NCI-H748 (cell line): ENCODE data around the gene CYTH3.

Experiments
- DNase-seq: peaks from one replicate; lab custom pipeline; 2025; ENCODE audit not compliant: unreplicated experiment; lab: John Stamatoyannopoulos, UW

The CYTH3 gene

DNA sequence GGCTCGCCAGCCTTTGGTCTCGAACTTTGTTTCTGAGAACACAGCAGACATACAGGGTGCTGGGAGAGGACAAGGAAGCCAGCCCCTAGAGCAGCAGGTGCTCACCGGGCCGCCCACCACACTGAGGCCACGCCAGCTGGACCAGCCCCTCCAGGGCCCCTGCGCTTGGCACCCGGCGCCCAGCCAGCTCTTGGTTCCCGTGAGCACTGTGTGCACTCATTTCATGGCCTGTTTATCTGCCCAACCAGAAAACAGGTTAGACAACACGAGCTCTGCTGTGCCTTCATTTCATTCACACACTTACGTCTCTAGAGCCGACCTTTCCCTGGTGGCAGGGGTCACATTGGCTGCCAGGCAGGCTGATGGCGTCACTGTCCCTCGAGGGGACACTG, 104.0 kb downstream of the CYTH3 start:
- no peak for DNase-seq

DNA sequence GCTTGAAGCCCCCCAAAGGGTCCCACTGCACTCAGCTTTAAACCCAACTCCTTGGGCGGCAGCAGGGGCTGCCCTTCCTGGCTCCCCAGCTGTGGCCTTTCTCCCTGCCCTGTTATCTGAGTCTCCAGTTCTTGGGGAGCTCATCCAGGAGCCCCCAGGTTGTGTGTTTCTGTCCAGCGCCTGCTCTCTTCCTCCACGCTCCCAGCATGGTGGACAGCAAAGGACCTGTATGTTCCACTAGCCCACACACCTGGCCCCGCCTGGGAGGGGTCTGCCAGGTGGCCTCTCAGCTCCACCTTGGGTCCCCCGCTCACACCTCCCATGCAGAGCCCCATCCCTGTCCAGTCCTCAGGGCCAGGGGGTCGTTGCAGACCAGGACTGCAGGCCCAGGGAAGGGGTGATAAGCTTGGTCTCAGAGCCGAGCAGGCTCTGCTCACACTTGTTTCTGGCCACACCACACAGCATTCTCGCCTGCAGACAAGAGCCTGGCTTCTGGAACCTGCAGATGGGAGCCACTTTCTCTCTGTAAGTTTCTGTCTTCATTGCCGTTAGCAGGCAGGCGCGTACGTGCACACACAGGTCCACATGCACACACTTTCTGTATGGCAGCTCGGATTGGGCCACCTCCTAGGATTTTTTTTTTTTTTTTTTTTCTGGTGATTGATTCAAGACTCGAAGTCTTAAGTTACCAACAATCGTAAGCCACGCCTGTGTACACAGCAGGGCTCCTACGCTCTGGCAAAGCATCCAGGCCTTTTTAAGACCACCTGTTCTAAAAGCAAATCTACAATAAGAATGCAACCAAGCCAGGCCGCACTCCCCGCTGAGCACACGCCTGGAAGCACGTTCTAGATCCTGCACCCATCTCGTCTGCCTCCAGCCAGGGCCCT, 104.6 kb downstream of the CYTH3 start:
- DNase-seq, result peak; percentile 6

DNA sequence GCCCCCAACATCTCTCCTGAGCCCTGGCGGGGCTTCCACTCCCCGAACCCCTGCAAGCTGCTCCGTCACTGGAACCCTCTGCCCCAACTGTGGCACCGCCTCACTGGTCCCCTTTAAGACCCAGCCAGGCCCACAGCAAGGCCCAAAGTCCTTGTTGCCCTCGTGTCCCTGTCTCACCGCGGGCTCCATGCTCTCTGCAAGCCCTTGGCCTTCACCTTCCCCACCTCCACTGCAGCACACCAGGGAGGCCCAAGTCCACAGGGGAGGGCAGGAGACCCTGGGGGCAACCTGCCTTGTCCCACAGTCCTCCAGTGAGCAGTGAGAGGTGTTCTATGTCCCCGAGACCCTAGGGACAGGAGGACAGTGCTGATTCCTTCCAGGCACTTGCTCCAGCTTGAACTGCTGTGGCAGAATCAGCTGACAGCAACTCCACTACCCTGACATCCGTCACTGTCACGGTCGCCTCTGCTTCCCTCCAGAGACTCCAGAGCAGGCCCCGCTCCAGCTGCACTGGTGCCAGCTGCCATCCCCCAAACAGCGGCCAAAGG, 105.3 kb downstream of the CYTH3 start:
- DNase-seq, result no peak

DNA sequence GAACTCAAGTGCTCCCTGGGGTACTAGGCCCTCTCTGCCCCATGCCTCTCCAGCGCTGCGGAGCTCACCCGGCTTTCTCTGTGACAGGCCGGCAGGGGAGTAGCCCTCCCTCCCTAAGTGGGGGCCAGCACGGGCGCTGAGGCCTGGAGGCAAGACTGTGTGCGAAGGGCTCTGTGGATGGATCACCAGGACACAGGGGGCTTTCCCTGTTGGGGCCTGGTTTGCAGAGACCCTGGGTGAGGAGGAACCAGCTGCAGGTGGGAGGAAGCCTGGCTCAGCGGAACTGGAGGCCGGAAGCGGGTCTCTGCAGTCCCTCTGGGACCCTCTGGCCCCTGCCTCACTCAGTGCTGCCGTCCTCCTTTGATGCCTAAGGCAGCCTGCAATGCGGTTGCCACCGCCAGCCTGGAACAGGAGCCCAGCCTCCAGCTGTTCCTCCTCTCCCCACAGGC, 106.0 kb downstream of the CYTH3 start:
- no peak for DNase-seq

DNA sequence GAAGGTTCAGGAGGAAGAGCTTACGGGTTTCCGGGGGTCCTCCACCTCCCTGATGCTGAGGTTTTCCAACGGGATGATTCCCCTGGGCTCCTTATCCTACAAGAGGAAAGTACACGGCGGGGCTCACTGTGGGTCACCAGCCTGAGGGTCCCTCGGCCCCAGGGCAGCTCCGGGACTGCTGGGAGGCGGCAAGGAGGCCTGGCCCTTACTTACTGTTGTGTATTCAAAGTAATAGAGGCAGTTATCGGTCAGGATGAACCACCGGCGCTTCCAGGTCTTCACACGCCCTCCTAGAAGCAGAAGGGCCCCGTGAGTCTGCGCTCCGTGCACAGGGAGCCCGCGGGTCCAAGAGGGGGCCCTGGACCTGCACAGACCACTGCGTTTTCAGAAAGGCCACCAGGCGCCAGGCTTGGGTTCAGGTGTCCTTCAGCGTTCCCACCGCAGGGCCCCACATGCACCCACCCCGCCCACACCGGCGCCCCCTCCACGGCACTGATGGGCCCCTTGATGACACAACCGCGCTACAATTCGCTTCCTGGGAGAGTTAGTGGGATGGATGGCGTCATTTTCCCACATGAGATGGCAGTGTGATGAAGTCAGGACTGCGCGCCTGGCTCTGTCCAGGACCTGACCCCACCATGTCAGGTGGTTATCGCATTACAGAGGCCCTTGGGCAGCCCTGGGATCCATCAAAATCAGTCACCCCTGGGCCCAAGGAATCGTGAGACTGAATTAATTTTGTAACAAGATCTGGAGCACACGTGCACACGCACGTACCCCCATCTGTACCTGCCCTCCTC, 106.7 kb downstream of the CYTH3 start:
- DNase-seq, result no peak

DNA sequence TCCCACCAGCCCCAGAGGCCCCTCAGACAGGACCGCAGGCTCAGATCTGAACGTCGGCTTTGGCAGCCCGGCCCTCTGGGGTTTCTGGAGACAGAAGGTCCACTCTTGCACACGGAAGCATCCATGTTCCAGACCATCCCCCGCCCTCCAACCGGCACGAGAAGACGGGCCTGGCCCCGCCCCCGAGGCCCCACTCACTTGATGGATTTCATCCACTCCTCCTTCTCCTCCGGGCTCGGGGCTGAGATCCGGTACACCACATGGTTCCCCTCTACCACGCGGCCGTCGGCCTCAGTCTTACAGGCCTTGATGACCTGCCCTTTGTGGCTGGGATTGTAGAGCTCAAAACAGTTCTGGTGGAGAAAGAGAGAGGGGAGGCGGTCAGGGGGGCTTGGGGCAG, 107.3 kb downstream of the CYTH3 start:
- DNase-seq, result no peak

DNA sequence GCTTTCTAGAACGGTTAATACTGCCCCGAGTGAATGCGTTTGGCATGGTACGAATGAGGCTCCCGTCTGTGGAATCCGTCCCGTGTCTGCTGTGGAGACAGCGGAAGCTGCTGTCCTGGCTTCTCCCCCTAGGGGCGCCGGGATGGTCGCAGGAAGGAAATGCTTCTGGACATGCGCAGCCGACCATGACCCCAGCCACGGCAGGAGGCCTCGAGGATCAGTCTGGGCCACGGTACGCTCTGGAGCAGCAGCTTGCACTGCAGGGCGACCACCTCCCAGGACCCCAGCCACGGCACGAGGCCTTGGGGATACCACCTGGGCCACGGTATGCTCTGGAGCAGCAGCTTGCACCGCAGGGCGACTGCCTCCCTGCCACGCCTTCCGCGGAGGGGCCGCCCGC, 107.9 kb downstream of the CYTH3 start:
- no peak for DNase-seq

DNA sequence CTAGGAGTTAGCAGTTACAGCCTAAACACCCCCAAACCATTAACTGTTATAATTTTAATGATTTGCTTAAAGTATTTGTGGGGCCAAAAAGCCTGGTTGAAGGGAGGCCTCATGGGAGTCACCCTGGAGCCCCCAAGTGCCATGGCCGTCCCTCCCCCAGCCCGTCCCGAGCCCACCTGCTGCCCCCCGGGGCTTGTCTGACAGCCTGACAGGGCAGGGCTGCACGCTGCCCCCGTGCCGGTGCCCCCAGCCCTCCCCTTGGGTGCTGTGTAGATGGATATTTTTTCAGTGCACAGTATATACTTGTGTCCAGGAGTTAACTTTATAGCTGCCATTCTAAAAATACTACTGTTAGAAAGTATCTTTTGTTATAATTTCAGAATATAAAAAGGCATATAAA, 108.4 kb downstream of the CYTH3 start:
- no peak for DNase-seq

DNA sequence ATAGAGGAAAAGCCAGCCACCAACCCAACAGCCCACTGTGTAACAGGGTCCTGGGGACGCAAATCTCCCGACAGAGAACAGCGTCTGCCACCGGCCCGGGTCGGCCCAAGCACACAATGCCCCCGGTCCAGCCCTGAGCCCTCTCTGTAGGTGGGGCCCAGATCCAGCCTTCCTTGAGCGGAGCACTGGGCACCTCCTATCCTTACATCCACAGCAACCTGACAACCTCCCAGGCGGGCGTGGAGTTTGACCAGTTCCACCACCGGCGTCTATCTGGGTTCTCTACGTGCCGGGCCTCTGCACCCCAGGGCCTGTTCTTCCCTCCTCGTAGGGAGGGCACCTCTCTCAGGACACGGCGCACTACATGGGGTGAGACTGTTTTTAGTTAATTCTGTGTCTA, 109.0 kb downstream of the CYTH3 start:
- DNase-seq, result no peak

DNA sequence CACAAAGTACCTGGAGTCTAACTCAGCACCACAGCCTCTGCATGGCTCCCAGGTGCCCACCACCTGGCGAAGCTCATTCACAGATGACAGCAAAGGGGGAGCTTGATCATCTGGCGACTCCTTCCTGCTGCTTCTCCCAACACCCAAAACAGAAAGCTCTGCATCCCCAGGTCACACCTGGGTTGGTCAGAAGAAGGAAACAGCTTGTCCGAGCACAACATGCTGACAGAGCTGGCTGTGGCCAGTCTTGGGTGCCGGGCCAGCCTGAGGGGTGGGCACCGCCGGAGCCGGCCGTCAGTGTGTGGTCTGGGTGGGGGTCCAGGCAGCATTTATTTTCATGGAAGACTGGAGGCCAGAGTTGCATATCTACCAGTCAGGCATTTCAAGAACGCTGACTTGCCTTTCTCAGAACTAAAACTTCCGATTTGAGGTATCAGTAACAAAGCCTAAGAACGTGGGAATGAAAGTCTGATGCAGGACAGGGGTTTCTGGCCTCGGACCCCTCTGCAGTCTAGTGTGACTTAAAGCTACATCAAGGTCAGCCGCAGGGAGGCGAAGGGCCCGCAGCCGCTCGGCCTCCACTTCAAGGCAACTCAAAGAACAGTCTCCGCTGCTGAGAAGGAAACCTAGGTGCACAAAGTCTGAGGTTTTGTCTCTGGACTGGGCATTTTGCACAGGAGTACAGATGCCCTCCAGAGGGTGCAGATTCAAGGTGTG, 109.6 kb downstream of the CYTH3 start:
- DNase-seq, result no peak

DNA sequence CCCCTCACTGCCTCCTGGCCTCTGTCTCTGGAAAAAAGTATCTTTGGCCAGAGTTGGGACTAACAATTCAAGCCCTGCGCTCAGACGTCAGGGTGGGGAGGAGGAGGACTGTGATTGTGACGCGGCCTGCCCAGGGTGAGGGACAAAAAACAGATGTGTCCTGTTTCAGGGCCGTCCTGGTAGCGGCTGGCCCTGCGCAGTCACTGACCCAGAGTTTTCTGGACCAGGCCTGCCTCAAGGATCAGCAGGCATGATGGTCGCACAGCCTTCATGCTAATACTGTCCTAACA, 110.1 kb downstream of the CYTH3 start:
- no peak for DNase-seq

DNA sequence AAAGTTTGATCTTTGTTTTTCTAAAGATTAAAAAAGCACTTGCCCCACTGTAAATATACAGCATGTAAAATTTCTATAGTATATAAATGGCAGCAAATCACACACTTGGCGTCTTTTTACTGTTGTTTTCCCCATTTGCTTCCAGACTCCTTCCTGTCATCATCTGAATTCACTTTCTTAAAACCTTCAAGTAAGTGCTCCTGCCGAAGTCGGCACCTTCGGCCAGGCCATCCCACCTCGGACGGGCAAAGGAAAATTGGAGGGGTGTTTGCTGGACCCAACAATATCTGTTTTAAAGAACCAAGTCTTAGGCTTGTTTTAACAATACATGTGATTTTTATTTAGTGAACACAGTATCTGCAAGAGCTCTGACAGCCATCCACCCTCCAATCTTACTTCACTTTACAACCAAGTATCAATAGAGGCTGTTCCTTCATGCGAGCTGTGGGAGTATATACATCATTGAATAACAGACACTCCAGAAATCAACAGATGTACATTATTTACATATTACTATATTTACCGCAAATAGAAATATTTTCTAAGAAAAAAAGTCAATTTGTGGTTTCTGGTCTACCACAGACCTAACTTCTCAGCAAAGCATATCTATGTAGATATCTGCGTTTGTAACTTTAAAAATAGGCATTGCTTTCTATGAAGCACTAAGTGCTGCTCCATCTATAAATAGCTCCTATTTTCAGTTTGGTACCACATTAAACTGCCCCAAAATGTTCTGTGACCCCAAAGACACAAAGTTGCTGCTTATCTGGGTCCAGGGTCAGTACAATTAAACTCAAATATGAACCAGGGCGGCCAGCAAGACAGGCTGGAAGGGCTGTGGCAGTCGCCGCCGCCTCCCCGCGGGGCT, 110.7 kb downstream of the CYTH3 start:
- no peak for DNase-seq

DNA sequence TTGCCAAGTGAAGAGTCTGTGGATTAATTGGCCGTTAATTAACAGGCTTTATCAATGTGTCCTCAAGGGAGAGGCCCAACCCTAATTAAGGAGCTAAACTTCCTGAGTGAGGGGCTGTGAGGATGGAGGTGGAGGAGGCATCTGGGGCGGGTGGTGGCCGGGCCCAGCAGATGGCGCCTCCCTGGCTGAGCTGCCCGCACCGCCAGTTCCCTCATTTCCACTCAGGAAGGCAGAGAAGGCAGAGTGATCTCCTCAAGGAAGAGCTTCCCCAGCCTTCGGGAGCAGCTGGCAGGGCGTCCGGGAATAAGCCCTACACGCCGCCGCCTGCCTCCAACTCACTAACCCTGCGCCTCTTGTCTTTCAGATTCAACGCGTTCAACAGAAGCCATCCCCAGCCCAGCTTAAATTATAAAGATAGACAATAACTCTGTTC, 112.2 kb downstream of the CYTH3 start:
- DNase-seq, result no peak

DNA sequence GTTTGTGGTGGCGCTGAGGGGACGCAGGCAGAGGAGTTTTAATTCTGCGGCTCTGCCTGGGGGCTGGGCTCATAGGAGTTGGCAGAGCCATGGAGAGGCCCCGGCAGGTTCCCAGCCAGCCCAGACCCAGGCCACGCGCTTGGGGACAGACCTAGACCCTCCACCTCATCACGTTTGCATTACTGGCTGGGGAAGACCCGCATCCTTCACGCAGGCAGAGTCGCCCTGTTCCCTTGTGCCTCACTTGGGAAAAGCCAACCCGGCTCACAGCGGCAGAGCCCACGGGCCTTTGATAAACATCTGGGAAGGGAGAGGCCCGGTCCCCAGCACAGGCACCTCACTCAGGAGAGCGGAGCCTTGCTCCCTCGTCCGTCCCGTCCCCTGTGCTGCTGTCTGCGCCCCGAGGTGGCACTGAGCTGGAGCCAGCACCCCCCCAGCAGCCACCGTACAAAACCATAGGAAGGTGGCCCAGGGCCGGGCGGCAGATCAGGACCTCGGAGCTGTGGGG, 112.8 kb downstream of the CYTH3 start:
- no peak for DNase-seq

DNA sequence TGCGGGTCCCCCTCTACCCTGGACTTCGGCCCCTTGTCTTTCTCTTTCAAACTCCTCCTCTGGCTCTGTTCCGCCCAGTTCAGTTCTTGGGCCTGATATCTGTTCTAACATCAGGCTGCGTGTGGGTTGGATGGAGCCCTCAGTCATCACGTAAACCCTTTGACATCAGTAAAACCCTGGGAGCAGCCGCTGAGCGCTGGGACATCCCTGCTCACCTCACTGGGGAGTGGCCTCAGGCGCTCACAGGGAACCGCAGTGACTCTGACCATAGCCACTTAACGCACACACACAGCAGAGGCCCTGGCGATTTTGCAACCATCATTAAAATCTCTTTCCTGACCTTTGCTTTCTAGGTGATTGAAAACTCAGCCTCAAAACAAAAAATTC, 113.3 kb downstream of the CYTH3 start:
- DNase-seq, result no peak

DNA sequence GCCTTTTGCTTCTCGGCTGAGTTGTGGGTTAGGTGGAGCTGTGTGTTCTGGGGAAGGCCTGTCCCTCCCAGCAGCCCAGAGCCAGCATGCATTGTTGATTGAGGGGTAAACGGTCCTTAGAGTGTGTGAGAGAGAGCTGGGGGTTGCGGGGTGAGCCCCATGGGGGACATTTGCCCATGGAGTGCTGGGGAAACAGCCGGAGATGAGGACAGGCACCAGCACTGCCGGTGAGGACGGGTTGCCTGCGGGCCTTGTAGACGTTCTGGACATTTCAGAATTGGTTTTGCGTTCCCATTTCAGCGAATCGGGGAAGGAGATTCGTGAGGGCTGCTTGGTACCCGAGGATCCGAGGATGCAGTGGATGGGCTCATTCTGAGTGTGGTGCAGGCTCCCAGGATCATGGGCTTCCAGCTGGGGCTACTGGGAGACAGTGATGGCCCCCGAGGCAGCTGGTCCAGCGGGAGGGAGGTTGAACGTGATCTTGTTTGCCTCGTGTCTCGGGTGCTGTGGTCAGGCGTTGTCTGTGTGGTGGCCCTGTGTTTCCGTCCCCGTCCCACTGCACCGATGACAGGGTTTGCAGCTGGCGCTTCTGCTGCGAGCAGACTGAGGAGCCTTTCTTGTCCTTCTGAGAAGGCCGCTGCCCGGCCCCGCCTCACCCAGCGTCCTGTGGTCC, 113.9 kb downstream of the CYTH3 start:
- no peak for DNase-seq

DNA sequence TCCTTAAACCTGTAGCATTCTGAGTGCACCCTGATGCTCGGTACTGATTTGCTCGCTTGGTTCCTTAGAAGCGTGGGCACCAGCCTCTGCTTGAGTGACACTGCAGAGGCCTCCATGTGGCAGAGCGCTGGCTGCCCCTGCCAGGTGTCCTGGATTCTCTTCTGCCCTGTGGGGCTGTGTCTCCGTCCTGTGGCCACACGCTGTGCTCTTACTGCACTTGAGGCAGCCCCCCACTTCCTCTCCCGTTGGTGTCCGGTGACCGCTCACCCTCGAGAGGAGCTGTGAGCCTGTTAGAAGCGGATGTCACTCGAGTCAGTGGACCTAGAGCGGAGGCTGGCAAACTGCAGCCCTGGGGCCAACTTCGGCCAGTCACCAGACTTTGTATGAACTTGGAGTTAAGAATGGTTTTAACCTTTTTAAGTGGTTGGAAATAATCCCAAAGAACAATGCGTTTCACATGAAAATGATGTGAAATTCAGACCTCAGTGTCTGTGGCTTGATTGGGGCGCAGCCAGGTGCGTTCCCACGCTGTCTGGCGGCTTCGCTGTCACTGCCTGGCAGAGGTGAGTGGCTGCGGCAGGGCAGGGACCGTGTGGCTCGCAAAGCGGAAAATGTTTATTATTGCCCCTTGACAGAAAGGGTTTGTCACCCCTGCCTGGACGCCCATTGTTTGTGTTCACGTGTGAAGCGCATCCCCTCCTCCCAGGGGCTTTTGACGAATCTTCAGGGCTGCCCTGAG, 114.6 kb downstream of the CYTH3 start:
- DNase-seq, result no peak

DNA sequence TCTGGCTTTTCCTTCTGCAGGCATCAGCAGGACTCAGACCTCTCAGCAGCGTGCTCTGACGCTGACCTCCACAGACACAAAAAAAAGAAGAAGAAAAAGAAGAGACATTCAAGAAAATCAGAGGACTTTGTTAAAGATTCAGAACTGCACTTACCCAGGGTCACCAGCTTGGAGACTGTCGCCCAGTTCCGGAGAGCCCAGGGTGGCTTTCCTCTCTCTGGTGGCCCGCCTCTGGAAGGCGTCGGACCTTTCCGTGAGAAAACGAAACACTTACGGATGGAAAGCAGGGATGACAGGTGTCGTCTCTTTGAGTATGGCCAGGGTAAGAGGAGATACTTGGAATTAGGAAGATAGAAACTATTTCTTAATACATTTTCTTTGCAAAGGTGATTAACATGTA, 115.7 kb downstream of the CYTH3 start:
- no peak for DNase-seq

DNA sequence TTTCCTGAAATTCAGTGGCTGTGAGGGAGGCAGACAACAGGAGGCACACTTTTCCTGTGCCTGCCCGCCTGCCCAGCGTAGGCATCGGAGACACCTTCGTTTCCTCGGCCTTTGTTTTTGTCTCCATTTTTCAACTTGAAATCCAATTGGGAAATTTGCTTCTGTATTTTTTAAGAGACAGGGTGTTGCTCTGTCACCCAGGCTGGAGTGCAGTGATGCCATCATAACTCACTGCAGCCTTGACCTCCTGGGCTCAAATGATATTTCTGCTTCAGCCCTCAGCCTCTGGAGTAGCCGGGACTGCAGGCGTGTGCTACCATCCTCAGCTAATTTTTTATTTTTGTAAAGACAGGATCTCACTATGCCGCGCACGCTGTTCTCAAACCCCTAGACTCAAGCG, 116.8 kb downstream of the CYTH3 start:
- DNase-seq, result no peak
